Thyroid gland (tissue), 4 donors: ENCODE measurements around the gene CDH23.

Experiments used
- CTCF ChIP-seq, 6 experiments: fragments of 200-600 bp in 3 of 6; fragments of 450-650 bp in 3 of 6; sonication (generic) in 3 of 6; IDR thresholded peaks; one replicate each; pipeline ENCODE4 v1.5.1; 2016 to 2019; ENCODE audit warnings: antibody characterized with exemption in 6 of 6, mild to moderate bottlenecking in 2 of 6, inconsistent platforms in 1 of 6, moderate library complexity in 1 of 6
- POLR2A ChIP-seq, 2 donors: fragments of 450-650 bp; IDR thresholded peaks; one replicate each; pipeline ENCODE4 v1.6.1; 2017; ENCODE audit warnings: antibody characterized with exemption in 2 of 2, mild to moderate bottlenecking in 2 of 2, moderate library complexity in 1 of 2

DNA sequence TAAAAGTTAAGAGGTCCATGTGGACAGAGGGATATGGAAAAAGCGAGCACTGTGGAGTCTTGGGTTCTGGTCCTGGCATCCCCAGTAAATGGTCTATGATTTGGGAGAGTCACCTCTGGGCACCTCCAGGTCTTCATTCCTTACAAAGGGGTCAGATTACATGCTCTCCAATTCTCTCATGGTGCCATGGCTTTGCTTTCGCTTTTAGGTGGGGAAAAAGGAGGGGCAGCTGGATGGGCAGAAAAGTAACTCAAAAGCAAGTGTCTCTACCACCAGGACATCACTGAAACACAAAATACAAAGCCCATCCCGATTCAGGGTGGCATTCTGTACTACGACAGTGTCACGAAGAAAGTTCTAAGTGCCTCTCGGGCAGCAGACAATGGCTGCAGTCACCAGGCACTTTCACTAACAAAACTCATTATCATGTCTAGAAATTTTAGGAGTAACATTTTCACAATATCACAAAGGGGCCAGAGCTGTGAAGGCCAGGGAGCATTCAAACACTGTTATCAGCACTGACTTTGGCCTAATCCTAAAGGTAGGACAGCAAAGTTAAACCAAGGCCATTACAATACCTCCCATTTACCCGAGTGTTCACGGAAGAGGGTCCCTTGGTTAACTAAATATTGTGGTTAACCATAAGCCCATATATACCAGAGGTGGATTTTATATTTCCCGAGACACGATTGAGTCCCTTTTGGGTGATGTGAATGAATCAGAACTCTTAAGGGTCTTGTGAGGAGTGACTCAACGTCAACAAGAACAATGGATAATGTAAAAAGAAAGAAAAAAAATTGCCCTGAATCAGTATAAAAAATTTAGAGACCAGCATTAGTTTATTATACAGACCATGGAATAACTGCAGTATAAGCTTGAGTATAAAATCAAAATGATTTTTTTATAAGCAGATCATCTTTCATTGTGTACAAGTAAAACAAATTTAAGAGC is 451.9 kb downstream of the CDH23 start:
- TF ChIP-seq CTCF (IDR thresholded peaks at IDR 0.05), result no peak
- TF ChIP-seq POLR2A (IDR thresholded peaks at IDR 0.05), result no peak
